ENCODE data around the gene ISG20.

DNA sequence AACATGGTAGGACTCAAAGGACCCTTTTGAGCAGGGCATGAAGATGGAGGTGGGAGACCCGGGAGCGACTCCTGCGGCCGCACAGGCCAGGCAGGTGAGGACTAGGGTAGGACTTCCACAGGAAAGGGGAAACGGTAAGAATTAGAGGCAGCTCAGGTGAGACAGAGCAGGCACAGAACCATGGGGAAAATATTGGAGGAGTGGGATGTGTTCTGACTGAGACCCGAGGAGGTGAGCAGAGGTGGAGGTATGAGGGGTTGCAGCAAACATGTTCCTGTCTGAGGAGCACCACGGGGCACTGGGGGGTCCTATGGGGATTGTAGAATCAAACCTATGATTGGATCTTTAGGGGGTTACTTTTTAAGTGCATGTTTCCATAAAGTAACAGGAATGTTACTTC lies 1.4 kb upstream of the ISG20 start:
- TF ChIP-seq ZNF529 (tag by site-specific recombination; IDR thresholded peaks at IDR 0.05; ENCODE audit: insufficient replicate concordance) (no peak), ZNF707 (tag by site-specific recombination; IDR thresholded peaks at IDR 0.05) (no peak), ZFP41 (tag by site-specific recombination; IDR thresholded peaks at IDR 0.05; ENCODE audit: borderline replicate concordance) (no peak), ZBTB1 (tag by site-specific recombination; IDR thresholded peaks at IDR 0.05) (no peak), SALL2 (tag by site-specific recombination; IDR thresholded peaks at IDR 0.05; ENCODE audit: borderline replicate concordance) (no peak), ZNF19 (tag by site-specific recombination; IDR thresholded peaks at IDR 0.05; ENCODE audit: low read depth) (no peak), ZNF501 (tag by site-specific recombination; IDR thresholded peaks at IDR 0.05) (no peak)
- TF ChIP-seq, protein P1, sequence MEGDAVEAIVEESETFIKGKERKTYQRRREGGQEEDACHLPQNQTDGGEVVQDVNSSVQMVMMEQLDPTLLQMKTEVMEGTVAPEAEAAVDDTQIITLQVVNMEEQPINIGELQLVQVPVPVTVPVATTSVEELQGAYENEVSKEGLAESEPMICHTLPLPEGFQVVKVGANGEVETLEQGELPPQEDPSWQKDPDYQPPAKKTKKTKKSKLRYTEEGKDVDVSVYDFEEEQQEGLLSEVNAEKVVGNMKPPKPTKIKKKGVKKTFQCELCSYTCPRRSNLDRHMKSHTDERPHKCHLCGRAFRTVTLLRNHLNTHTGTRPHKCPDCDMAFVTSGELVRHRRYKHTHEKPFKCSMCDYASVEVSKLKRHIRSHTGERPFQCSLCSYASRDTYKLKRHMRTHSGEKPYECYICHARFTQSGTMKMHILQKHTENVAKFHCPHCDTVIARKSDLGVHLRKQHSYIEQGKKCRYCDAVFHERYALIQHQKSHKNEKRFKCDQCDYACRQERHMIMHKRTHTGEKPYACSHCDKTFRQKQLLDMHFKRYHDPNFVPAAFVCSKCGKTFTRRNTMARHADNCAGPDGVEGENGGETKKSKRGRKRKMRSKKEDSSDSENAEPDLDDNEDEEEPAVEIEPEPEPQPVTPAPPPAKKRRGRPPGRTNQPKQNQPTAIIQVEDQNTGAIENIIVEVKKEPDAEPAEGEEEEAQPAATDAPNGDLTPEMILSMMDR (tag by site-specific recombination; IDR thresholded peaks at IDR 0.05) = no peak
